ENCODE results near the gene MAGEB4. TPM values are rescaled to one million over a fixed set of nuclear protein-coding genes. Genes with fewer than 3 reads are reported as not detected.

The MAGEB4 gene, protein sequence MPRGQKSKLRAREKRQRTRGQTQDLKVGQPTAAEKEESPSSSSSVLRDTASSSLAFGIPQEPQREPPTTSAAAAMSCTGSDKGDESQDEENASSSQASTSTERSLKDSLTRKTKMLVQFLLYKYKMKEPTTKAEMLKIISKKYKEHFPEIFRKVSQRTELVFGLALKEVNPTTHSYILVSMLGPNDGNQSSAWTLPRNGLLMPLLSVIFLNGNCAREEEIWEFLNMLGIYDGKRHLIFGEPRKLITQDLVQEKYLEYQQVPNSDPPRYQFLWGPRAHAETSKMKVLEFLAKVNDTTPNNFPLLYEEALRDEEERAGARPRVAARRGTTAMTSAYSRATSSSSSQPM
- total RNA-seq (2012; rRNA removed) = not detected in 2 replicates
- not detected in 2 replicates for polyA plus RNA-seq (2012; rRNA removed)
- polyA plus RNA-seq (2012; cell fraction: cytosol; rRNA removed) = not detected in 2 replicates
- not detected in 2 replicates for polyA plus RNA-seq (2012; cell fraction: nucleus; rRNA removed; ENCODE audit: low replicate concordance)
- Bru-seq, nascent RNA = not detected
- BruChase-seq, experiment 1, labeled RNA remaining after a 6-hour chase = not detected
- BruChase-seq, experiment 2, labeled RNA remaining after a 2-hour chase = not detected
- long read RNA-seq = 0 reads

DNA sequence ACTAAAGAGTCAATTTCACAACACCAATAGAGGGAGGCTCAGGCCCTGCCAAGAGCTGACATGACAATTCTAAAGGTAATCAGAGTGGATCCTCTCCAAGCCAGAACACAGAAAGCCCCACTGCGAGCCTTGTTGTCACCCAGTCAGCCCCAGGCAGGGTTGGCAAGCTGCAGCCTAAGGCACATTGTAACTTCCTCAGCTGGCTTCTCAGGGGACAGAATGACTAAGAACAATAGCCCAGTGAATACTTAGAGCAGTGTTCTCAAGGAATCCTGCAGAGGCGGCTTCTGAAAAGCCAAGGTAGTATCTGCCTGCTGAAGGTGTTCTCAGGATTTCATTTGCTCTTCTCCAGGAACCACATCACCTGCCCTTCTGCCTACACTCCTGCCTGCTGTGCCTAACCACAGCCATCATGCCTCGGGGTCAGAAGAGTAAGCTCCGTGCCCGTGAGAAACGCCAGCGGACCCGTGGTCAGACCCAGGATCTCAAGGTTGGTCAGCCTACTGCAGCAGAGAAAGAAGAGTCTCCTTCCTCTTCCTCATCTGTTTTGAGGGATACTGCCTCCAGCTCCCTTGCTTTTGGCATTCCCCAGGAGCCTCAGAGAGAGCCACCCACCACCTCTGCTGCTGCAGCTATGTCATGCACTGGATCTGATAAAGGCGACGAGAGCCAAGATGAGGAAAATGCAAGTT, at the start of gene MAGEB4:
TSS of gene MAGEB4 (plus strand) at position 277 of the 692 bp plus-strand sequence. CDS start at position 413, 136 bp downstream.
- ChIA-PET CTCF (no interaction called here), POLR2A (ENCODE audit: unreplicated experiment) (no interaction called here)
- TF ChIP-seq, protein P1, sequence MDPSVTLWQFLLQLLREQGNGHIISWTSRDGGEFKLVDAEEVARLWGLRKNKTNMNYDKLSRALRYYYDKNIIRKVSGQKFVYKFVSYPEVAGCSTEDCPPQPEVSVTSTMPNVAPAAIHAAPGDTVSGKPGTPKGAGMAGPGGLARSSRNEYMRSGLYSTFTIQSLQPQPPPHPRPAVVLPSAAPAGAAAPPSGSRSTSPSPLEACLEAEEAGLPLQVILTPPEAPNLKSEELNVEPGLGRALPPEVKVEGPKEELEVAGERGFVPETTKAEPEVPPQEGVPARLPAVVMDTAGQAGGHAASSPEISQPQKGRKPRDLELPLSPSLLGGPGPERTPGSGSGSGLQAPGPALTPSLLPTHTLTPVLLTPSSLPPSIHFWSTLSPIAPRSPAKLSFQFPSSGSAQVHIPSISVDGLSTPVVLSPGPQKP (IDR thresholded peaks at IDR 0.05; ENCODE audit: borderline replicate concordance, low read depth, low read length) = no peak
- no peak for TF ChIP-seq BHLHE40 (IDR thresholded peaks at IDR 0.05; ENCODE audit: low read depth, low read length)
- no peak for TF ChIP-seq FOS (IDR thresholded peaks at IDR 0.05; ENCODE audit: low read depth, low read length)
- no peak for TF ChIP-seq SMC3 (IDR thresholded peaks at IDR 0.05; ENCODE audit: low read depth, low read length)
- no peak for TF ChIP-seq CEBPB (IDR thresholded peaks at IDR 0.05; ENCODE audit: low read depth, low read length)
- no peak for TF ChIP-seq NFE2L2 (IDR thresholded peaks at IDR 0.05; ENCODE audit: low read depth, low read length)
- TF ChIP-seq POLR2A (IDR thresholded peaks at IDR 0.05; ENCODE audit: low read depth, low read length) = no peak
- no peak for TF ChIP-seq RCOR1 (IDR thresholded peaks at IDR 0.05; ENCODE audit: insufficient replicate concordance, low read length)
- TF ChIP-seq MAFK (IDR thresholded peaks at IDR 0.05; ENCODE audit: low read depth, low read length) = no peak
- no peak for TF ChIP-seq RAD21 (IDR thresholded peaks at IDR 0.05; ENCODE audit: low read length)
- TF ChIP-seq, protein P2, sequence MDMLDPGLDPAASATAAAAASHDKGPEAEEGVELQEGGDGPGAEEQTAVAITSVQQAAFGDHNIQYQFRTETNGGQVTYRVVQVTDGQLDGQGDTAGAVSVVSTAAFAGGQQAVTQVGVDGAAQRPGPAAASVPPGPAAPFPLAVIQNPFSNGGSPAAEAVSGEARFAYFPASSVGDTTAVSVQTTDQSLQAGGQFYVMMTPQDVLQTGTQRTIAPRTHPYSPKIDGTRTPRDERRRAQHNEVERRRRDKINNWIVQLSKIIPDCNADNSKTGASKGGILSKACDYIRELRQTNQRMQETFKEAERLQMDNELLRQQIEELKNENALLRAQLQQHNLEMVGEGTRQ (IDR thresholded peaks at IDR 0.05; ENCODE audit: low read depth, low read length) = no peak
- TF ChIP-seq MAZ (IDR thresholded peaks at IDR 0.05; ENCODE audit: borderline replicate concordance, low read depth, low read length) = no peak
- TF ChIP-seq, protein P3, sequence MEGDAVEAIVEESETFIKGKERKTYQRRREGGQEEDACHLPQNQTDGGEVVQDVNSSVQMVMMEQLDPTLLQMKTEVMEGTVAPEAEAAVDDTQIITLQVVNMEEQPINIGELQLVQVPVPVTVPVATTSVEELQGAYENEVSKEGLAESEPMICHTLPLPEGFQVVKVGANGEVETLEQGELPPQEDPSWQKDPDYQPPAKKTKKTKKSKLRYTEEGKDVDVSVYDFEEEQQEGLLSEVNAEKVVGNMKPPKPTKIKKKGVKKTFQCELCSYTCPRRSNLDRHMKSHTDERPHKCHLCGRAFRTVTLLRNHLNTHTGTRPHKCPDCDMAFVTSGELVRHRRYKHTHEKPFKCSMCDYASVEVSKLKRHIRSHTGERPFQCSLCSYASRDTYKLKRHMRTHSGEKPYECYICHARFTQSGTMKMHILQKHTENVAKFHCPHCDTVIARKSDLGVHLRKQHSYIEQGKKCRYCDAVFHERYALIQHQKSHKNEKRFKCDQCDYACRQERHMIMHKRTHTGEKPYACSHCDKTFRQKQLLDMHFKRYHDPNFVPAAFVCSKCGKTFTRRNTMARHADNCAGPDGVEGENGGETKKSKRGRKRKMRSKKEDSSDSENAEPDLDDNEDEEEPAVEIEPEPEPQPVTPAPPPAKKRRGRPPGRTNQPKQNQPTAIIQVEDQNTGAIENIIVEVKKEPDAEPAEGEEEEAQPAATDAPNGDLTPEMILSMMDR (conservative IDR thresholded peaks at IDR 0.05; ENCODE audit: low read depth, low read length) = no peak
- Histone ChIP-seq H2AFZ (replicated peaks; ENCODE audit: low read length, poor library complexity) (no peak within 1 kb of the TSS), H3K9me3 (ENCODE audit: control insufficient read depth, insufficient read depth, low read length) (no peaks in the 10 kb centered on the region), H4K8ac (ENCODE audit: low read depth in 2 of 2, low read length in 2 of 2) (no peak within 1 kb of the TSS), H3K9me1 (ENCODE audit: insufficient read depth, low read length) (no peaks in the 10 kb centered on the region), H3K23ac (ENCODE audit: low read depth, low read length) (no peak within 1 kb of the TSS), H2BK5ac (ENCODE audit: low read depth, low read length, poor library complexity, severe bottlenecking) (no peak within 1 kb of the TSS), H4K5ac (ENCODE audit: low read depth, low read length) (no peak within 1 kb of the TSS), H3K27ac (ENCODE audit: insufficient read depth, low read length) (no peak within 1 kb of the TSS), H2BK15ac (ENCODE audit: low read depth, low read length) (no peak within 1 kb of the TSS), H2AK9ac (replicated peaks; ENCODE audit: low read depth, low read length, poor library complexity) (no peak within 1 kb of the TSS), H3K56ac (ENCODE audit: extremely low read depth, insufficient read depth, low read length) (no peak within 1 kb of the TSS), H3K79me1 (ENCODE audit: low read depth in 1 of 2, low read length in 2 of 2) (no peaks in the 10 kb centered on the region), H3K4me2 (ENCODE audit: low read depth, low read length) (no peak within 1 kb of the TSS), H2BK20ac (ENCODE audit: low read depth, low read length) (no peak within 1 kb of the TSS), H3K4ac (ENCODE audit: low read depth, low read length) (no peak within 1 kb of the TSS), H3K14ac (replicated peaks; ENCODE audit: low read depth, low read length) (no peak within 1 kb of the TSS), H2BK120ac (ENCODE audit: low read depth, low read length) (no peak within 1 kb of the TSS), H3K36me3 (ENCODE audit: control insufficient read depth, insufficient read depth, low read length) (no peaks in the 10 kb centered on the region), H4K91ac (ENCODE audit: insufficient read depth, low read depth, low read length) (no peak within 1 kb of the TSS), H3K4me1 (ENCODE audit: control insufficient read depth, insufficient read depth, low read length) (no peaks in the 10 kb centered on the region), H3K9ac (ENCODE audit: low read depth, low read length) (no peak within 1 kb of the TSS), H4K20me1 (ENCODE audit: insufficient read depth, low read length) (no peaks in the 10 kb centered on the region), H3K18ac (ENCODE audit: low read depth, low read length) (no peak within 1 kb of the TSS), H2AK5ac (ENCODE audit: low read depth, low read length) (no peak within 1 kb of the TSS), H3K27me3 (ENCODE audit: control insufficient read depth, insufficient read depth, low read length) (peaks cover 2% of the 10 kb centered on the region), H3K4me3 (ENCODE audit: insufficient read depth, low read depth, low read length) (no peak within 1 kb of the TSS)
- no peak for DNase-seq
- ATAC-seq (ENCODE audit: low read depth) = no peak
- BruUV-seq (replicated peaks) = no TSS peak
- WGBS, 2 experiments (ENCODE audit: extremely low coverage in 2 of 2, insufficient read length in 1 of 2) = no CpG with 5 or more reads among the region's 10 CpGs
- intact Hi-C loops (cut with micrococcal nuclease) = no loop called here
- dilution Hi-C loops (cut with HindIII; ENCODE audit: low sequenced_read_pairs, unreplicated experiment) = no loop called here
- in situ Hi-C loops (cut with MboI; ENCODE audit: low sequenced_read_pairs) = no loop called here

Measured in IMR-90 (cell line).